C4-2B (cell line): Measurements from ENCODE around the gene OR1L8.

Experiments used
- CTCF ChIP-seq: fragments of 450-650 bp; conservative IDR thresholded peaks from 2 replicates; pipeline ENCODE4 v1.5.1; 2017; ENCODE audit warnings: mild to moderate bottlenecking
- ZFX ChIP-seq: fragments of 450-650 bp; IDR thresholded peaks from 2 replicates; pipeline ENCODE4 v1.6.1; 2017

GRCh38 chr9:122526602-122527001 is 56.6 kb downstream of the OR1L8 start:
- TF ChIP-seq CTCF (no peak), ZFX (no peak)
